Kidney epithelial cell (primary cell): Measurements from ENCODE around the gene PRKG1. TPM values are rescaled to one million over a fixed set of nuclear protein-coding genes. Genes with fewer than 3 reads are reported as not detected.

Source experiments
- DNase-seq: peaks from one replicate; pipeline ENCODE4 v3.0.0-alpha.2; 2010; ENCODE audit warnings: low read depth
- H3K27me3 ChIP-seq: 2 replicates; pipeline ENCODE4 v1.6.0; 2011; ENCODE audit warnings: low read length; ENCODE audit not compliant: control insufficient read depth, insufficient read depth
- H3K36me3 ChIP-seq: 2 replicates; pipeline ENCODE4 v1.5.1; 2011; ENCODE audit warnings: low read length; ENCODE audit not compliant: control insufficient read depth, insufficient read depth
- H3K4me3 ChIP-seq: 2 replicates; pipeline ENCODE4 v1.5.1; 2011; ENCODE audit warnings: low read depth, mild to moderate bottlenecking, control low read depth, low read length
- total RNA-seq: library from RNA; depleted of rRNA; stranded (reverse); fragments of >200 nt; gene quantifications from 2 replicates; pipeline ENCODE4 v1.2.3, GENCODE V29; 2015
- TF ChIP-seq, protein P1 (sequence below): IDR thresholded peaks from 2 replicates; pipeline ENCODE4 v1.5.1; 2011; ENCODE audit warnings: mild to moderate bottlenecking, moderate library complexity, low read length, control low read depth, inconsistent platforms; ENCODE audit not compliant: insufficient read depth, poor library complexity, severe bottlenecking

The PRKG1 gene
- total RNA-seq, 1 donor from 2014 or later: 1.3 TPM

- TF ChIP-seq, protein P1, sequence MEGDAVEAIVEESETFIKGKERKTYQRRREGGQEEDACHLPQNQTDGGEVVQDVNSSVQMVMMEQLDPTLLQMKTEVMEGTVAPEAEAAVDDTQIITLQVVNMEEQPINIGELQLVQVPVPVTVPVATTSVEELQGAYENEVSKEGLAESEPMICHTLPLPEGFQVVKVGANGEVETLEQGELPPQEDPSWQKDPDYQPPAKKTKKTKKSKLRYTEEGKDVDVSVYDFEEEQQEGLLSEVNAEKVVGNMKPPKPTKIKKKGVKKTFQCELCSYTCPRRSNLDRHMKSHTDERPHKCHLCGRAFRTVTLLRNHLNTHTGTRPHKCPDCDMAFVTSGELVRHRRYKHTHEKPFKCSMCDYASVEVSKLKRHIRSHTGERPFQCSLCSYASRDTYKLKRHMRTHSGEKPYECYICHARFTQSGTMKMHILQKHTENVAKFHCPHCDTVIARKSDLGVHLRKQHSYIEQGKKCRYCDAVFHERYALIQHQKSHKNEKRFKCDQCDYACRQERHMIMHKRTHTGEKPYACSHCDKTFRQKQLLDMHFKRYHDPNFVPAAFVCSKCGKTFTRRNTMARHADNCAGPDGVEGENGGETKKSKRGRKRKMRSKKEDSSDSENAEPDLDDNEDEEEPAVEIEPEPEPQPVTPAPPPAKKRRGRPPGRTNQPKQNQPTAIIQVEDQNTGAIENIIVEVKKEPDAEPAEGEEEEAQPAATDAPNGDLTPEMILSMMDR: no peak
- H3K4me3 ChIP-seq: no peak overlapping the region
- H3K27me3 ChIP-seq: no peaks in the 10 kb centered on the region
- DNase-seq: peak; percentile 12
- no peaks in the 10 kb centered on the region for H3K36me3 ChIP-seq
Observed at GRCh38 chr10:52284416-52285013, 1210.2 kb downstream of the PRKG1 start.

DNA sequence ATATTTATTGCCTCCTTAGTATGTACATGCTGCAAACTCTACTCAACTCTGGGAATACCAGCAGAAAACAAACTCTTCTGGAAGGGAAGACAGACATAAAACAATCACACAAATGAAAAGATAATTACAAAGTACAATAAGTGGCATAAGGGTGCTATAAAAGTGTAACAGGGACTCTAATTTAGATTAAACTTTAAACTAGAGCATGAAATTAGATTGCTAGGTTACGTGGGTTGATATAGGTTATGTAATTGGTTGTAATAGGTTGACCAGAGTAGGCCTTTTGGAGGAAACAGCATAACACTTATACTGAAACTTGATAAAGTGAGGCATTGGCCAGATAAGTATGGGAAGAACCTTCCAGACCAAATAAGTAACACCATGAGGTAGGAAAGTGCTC, 1213.6 kb downstream of the PRKG1 start:
- H3K4me3 ChIP-seq: no peak overlapping the region
- H3K36me3 ChIP-seq: no peaks in the 10 kb centered on the region
- no peak for DNase-seq
- TF ChIP-seq, protein P1: no peak
- H3K27me3 ChIP-seq: no peaks in the 10 kb centered on the region

GRCh38 chr10:52297747-52298146, 1223.5 kb downstream of the PRKG1 start:
- no peak for DNase-seq
- no peaks in the 10 kb centered on the region for H3K36me3 ChIP-seq
- TF ChIP-seq, protein P1: no peak
- no peak overlapping the region for H3K4me3 ChIP-seq
- no peaks in the 10 kb centered on the region for H3K27me3 ChIP-seq

- Histone ChIP-seq H3K36me3 (no peaks in the 10 kb centered on the region), H3K27me3 (no peaks in the 10 kb centered on the region), H3K4me3 (no peak overlapping the region)
- DNase-seq: no peak
- TF ChIP-seq, protein P1: no peak
Observed at GRCh38 chr10:52300599-52301277, 1226.5 kb downstream of the PRKG1 start.

- Histone ChIP-seq H3K27me3 (no peaks in the 10 kb centered on the region), H3K36me3 (no peaks in the 10 kb centered on the region), H3K4me3 (peak overlapping the region; percentile 50)
- TF ChIP-seq, protein P1: peak; percentile 71
- DNase-seq: no peak
Observed at GRCh38 chr10:52308251-52309031, 1234.2 kb downstream of the PRKG1 start.

DNA sequence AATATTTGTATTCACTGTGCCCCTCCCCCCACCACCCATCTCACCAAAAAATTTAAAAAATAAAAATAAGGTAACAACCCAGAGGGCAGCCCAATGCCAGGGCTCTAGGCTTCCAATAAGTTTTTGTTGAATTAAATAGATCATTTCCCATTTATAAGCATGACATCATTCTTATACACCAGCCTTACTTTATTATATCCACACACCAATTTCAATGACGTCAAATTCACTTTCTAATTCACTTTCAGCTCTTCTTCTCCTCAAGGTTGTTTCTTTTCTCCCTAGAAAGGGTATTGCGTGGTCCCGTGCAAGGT, 1238.6 kb downstream of the PRKG1 start:
- no peak for DNase-seq
- Histone ChIP-seq H3K36me3 (no peaks in the 10 kb centered on the region), H3K4me3 (peak overlapping the region; percentile 53), H3K27me3 (no peaks in the 10 kb centered on the region)
- TF ChIP-seq, protein P1: no peak
